ENCODE measurements around the gene C17orf50.

Gene C17orf50

GRCh38 chr17:35773679-35774425, 13.2 kb downstream of the C17orf50 start:
- Histone ChIP-seq H3K27ac (ENCODE audit: low read length) (no peak overlapping the region), H3K36me3 (ENCODE audit: control insufficient read depth, low read depth, low read length) (no peaks in the 10 kb centered on the region), H3K27me3 (ENCODE audit: control insufficient read depth, insufficient read depth, low read length) (no peaks in the 10 kb centered on the region), H3K4me1 (ENCODE audit: control insufficient read depth, low read depth, low read length) (peaks cover 24% of the 10 kb centered on the region), H3K9ac (ENCODE audit: low read length) (no peak overlapping the region), H3K9me3 (ENCODE audit: control insufficient read depth, low read depth, low read length) (no peaks in the 10 kb centered on the region), H3K4me3 (ENCODE audit: low read length) (no peak overlapping the region)

GRCh38 chr17:35774499-35774898, 13.8 kb downstream of the C17orf50 start:
- Histone ChIP-seq H3K27ac (ENCODE audit: low read length) (no peak overlapping the region), H3K9me3 (ENCODE audit: control insufficient read depth, low read depth, low read length) (no peaks in the 10 kb centered on the region), H3K4me1 (ENCODE audit: control insufficient read depth, low read depth, low read length) (peaks cover 24% of the 10 kb centered on the region), H3K9ac (ENCODE audit: low read length) (no peak overlapping the region), H3K27me3 (ENCODE audit: control insufficient read depth, insufficient read depth, low read length) (no peaks in the 10 kb centered on the region), H3K36me3 (ENCODE audit: control insufficient read depth, low read depth, low read length) (no peaks in the 10 kb centered on the region), H3K4me3 (ENCODE audit: low read length) (no peak overlapping the region)

- H3K36me3 ChIP-seq (ENCODE audit: control insufficient read depth, low read depth, low read length), result no peaks in the 10 kb centered on the region
- no peak overlapping the region for H3K27ac ChIP-seq (ENCODE audit: low read length)
- no peaks in the 10 kb centered on the region for H3K9me3 ChIP-seq (ENCODE audit: control insufficient read depth, low read depth, low read length)
- no peaks in the 10 kb centered on the region for H3K27me3 ChIP-seq (ENCODE audit: control insufficient read depth, insufficient read depth, low read length)
- no peak overlapping the region for H3K9ac ChIP-seq (ENCODE audit: low read length)
- H3K4me3 ChIP-seq (ENCODE audit: low read length), result no peak overlapping the region
- H3K4me1 ChIP-seq (ENCODE audit: control insufficient read depth, low read depth, low read length), result peaks cover 24% of the 10 kb centered on the region
Measured at GRCh38 chr17:35775039-35775438, 14.4 kb downstream of the C17orf50 start.

GRCh38 chr17:35775583-35775982, 14.9 kb downstream of the C17orf50 start:
- Histone ChIP-seq H3K27me3 (ENCODE audit: control insufficient read depth, insufficient read depth, low read length) (no peaks in the 10 kb centered on the region), H3K4me3 (ENCODE audit: low read length) (no peak overlapping the region), H3K36me3 (ENCODE audit: control insufficient read depth, low read depth, low read length) (no peaks in the 10 kb centered on the region), H3K4me1 (ENCODE audit: control insufficient read depth, low read depth, low read length) (peaks cover 24% of the 10 kb centered on the region), H3K9me3 (ENCODE audit: control insufficient read depth, low read depth, low read length) (no peaks in the 10 kb centered on the region), H3K27ac (ENCODE audit: low read length) (no peak overlapping the region), H3K9ac (ENCODE audit: low read length) (no peak overlapping the region)

- H3K4me3 ChIP-seq (ENCODE audit: low read length), result no peak overlapping the region
- no peak overlapping the region for H3K27ac ChIP-seq (ENCODE audit: low read length)
- no peaks in the 10 kb centered on the region for H3K9me3 ChIP-seq (ENCODE audit: control insufficient read depth, low read depth, low read length)
- H3K36me3 ChIP-seq (ENCODE audit: control insufficient read depth, low read depth, low read length), result no peaks in the 10 kb centered on the region
- no peaks in the 10 kb centered on the region for H3K27me3 ChIP-seq (ENCODE audit: control insufficient read depth, insufficient read depth, low read length)
- H3K9ac ChIP-seq (ENCODE audit: low read length), result no peak overlapping the region
- H3K4me1 ChIP-seq (ENCODE audit: control insufficient read depth, low read depth, low read length), result peaks cover 12% of the 10 kb centered on the region
Measured at GRCh38 chr17:35778641-35779196, 18.0 kb downstream of the C17orf50 start.

GRCh38 chr17:35780950-35781349, 20.3 kb downstream of the C17orf50 start:
- no peaks in the 10 kb centered on the region for H3K36me3 ChIP-seq (ENCODE audit: control insufficient read depth, low read depth, low read length)
- H3K9ac ChIP-seq (ENCODE audit: low read length), result no peak overlapping the region
- no peaks in the 10 kb centered on the region for H3K4me1 ChIP-seq (ENCODE audit: control insufficient read depth, low read depth, low read length)
- no peak overlapping the region for H3K4me3 ChIP-seq (ENCODE audit: low read length)
- no peaks in the 10 kb centered on the region for H3K9me3 ChIP-seq (ENCODE audit: control insufficient read depth, low read depth, low read length)
- no peaks in the 10 kb centered on the region for H3K27me3 ChIP-seq (ENCODE audit: control insufficient read depth, insufficient read depth, low read length)
- H3K27ac ChIP-seq (ENCODE audit: low read length), result no peak overlapping the region

GRCh38 chr17:35784895-35785294, 24.2 kb downstream of the C17orf50 start:
- no peaks in the 10 kb centered on the region for H3K36me3 ChIP-seq (ENCODE audit: control insufficient read depth, low read depth, low read length)
- H3K4me1 ChIP-seq (ENCODE audit: control insufficient read depth, low read depth, low read length), result no peaks in the 10 kb centered on the region
- no peak overlapping the region for H3K27ac ChIP-seq (ENCODE audit: low read length)
- no peak overlapping the region for H3K4me3 ChIP-seq (ENCODE audit: low read length)
- no peaks in the 10 kb centered on the region for H3K9me3 ChIP-seq (ENCODE audit: control insufficient read depth, low read depth, low read length)
- no peaks in the 10 kb centered on the region for H3K27me3 ChIP-seq (ENCODE audit: control insufficient read depth, insufficient read depth, low read length)
- H3K9ac ChIP-seq (ENCODE audit: low read length), result no peak overlapping the region

GRCh38 chr17:35786941-35787432, 26.3 kb downstream of the C17orf50 start:
- Histone ChIP-seq H3K36me3 (ENCODE audit: control insufficient read depth, low read depth, low read length) (no peaks in the 10 kb centered on the region), H3K27ac (ENCODE audit: low read length) (no peak overlapping the region), H3K4me3 (ENCODE audit: low read length) (no peak overlapping the region), H3K4me1 (ENCODE audit: control insufficient read depth, low read depth, low read length) (no peaks in the 10 kb centered on the region), H3K9me3 (ENCODE audit: control insufficient read depth, low read depth, low read length) (no peaks in the 10 kb centered on the region), H3K27me3 (ENCODE audit: control insufficient read depth, insufficient read depth, low read length) (peaks cover 9% of the 10 kb centered on the region), H3K9ac (ENCODE audit: low read length) (no peak overlapping the region)

- no peak overlapping the region for H3K27ac ChIP-seq (ENCODE audit: low read length)
- no peak overlapping the region for H3K4me3 ChIP-seq (ENCODE audit: low read length)
- peaks cover 27% of the 10 kb centered on the region for H3K27me3 ChIP-seq (ENCODE audit: control insufficient read depth, insufficient read depth, low read length)
- H3K36me3 ChIP-seq (ENCODE audit: control insufficient read depth, low read depth, low read length), result no peaks in the 10 kb centered on the region
- H3K9me3 ChIP-seq (ENCODE audit: control insufficient read depth, low read depth, low read length), result no peaks in the 10 kb centered on the region
- H3K4me1 ChIP-seq (ENCODE audit: control insufficient read depth, low read depth, low read length), result no peaks in the 10 kb centered on the region
- no peak overlapping the region for H3K9ac ChIP-seq (ENCODE audit: low read length)
Measured at GRCh38 chr17:35788477-35789368, 28.0 kb downstream of the C17orf50 start.

- no peak overlapping the region for H3K4me3 ChIP-seq (ENCODE audit: low read length)
- no peaks in the 10 kb centered on the region for H3K4me1 ChIP-seq (ENCODE audit: control insufficient read depth, low read depth, low read length)
- no peaks in the 10 kb centered on the region for H3K36me3 ChIP-seq (ENCODE audit: control insufficient read depth, low read depth, low read length)
- no peaks in the 10 kb centered on the region for H3K9me3 ChIP-seq (ENCODE audit: control insufficient read depth, low read depth, low read length)
- peaks cover 48% of the 10 kb centered on the region for H3K27me3 ChIP-seq (ENCODE audit: control insufficient read depth, insufficient read depth, low read length)
- no peak overlapping the region for H3K9ac ChIP-seq (ENCODE audit: low read length)
- H3K27ac ChIP-seq (ENCODE audit: low read length), result no peak overlapping the region
Measured at GRCh38 chr17:35790841-35791240, 30.2 kb downstream of the C17orf50 start.

GRCh38 chr17:35791681-35792350, 31.1 kb downstream of the C17orf50 start:
- no peaks in the 10 kb centered on the region for H3K9me3 ChIP-seq (ENCODE audit: control insufficient read depth, low read depth, low read length)
- no peak overlapping the region for H3K27ac ChIP-seq (ENCODE audit: low read length)
- peaks cover 57% of the 10 kb centered on the region for H3K27me3 ChIP-seq (ENCODE audit: control insufficient read depth, insufficient read depth, low read length)
- H3K36me3 ChIP-seq (ENCODE audit: control insufficient read depth, low read depth, low read length), result no peaks in the 10 kb centered on the region
- no peak overlapping the region for H3K4me3 ChIP-seq (ENCODE audit: low read length)
- H3K9ac ChIP-seq (ENCODE audit: low read length), result no peak overlapping the region
- H3K4me1 ChIP-seq (ENCODE audit: control insufficient read depth, low read depth, low read length), result no peaks in the 10 kb centered on the region

All from iPS-18a (cell line).